Head of caudate nucleus (tissue), 42 donors: ENCODE measurements around the gene SEH1L.
"Not testable (repeated sequence)": the region's sequence is repeated elsewhere in the genome, so short reads cannot be mapped to it uniquely, and the experiment has no call there.

ENCODE experiments used
- DNase-seq, 42 donors: peaks; one replicate each; pipeline versions ENCODE4 v3.0.0 to v3.0.0-alpha.2; 2020 to 2021; ENCODE audit warnings: mixed read lengths in 7 of 42
- intact Hi-C: fragments of 100-400 bp; cut with DNase I; formaldehyde crosslinking; loops from one replicate; pipeline ENCODE4 v1.15.0; 2022

The SEH1L gene

DNA sequence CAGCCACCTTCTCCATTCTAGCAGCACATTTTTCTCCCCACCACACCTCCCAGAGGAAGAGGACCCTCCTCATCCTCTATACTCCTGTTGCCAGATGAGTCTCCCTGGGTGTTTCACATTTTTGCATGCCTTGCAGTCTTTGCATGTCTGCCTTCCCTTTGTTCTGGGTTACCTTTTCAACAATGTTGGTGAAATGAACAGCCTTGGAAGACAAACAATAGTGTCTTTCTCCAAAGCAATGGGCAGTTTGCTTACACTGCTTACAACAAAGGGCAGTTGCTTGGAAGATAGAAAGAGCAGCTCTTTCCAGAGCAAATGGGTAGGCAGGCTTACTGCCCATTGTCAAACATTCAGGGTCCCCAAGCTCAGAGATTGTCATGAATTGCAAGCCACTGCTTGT, 14.5 kb upstream of the SEH1L start:
- no peak for DNase-seq
- intact Hi-C loops: loop anchor here (5.0 kb wide), 2 partner anchors 191 to 206 kb away; no protein-coding TSS in a partner anchor

DNA sequence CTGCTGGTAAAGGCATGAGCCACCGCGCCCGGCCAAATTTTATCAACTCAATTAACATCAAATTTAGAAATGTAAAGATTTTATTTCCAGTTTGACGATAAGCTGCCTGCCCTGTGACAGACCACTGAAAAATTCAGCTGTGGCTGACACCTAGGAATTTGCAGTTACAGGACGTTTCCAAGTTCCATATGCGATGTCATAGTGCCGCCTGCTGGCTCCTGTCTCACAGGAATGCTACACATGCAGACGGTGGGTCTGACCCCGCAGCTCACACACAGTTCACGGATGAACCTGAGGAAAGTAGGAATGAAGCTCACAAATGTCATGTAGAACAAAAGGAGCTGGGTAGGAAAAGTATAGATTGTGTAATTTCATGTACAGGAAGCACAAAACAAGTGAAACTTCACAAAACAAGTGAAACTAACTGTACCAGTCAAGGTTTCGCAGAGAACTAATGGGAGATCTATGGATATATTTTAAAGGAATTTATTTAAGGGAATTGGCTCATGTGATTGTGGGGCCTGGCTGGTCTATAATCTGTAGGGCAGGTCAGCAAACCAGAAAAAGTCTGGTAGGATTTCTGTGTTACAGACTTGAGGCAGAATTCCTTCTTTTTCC, 13.2 kb upstream of the SEH1L start:
- intact Hi-C loops: loop anchor here (5.0 kb wide), 2 partner anchors 192 to 207 kb away; no protein-coding TSS in a partner anchor
- DNase-seq: peak; percentile 66 to 93 (median 87)

DNA sequence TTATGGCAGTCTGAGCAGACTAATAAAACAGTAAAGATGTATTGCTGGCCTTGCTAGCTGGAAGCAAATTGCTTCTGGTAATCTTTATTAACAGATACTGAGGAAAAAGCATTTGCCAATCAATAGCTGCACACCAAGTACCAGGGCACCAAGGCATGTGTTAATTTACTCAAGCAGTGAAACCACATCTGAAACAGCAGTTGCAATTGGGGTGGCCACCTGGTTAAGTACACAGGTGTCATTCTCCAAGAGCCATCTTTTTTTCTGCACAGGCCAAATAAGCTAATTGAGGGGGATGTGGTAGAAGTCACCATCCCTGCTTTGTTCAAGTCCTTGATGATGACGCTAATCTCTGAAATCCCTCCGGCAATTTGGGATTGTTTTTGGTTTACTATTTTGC, 8.6 kb upstream of the SEH1L start:
- no peak for DNase-seq
- intact Hi-C loops: no loop called here

DNA sequence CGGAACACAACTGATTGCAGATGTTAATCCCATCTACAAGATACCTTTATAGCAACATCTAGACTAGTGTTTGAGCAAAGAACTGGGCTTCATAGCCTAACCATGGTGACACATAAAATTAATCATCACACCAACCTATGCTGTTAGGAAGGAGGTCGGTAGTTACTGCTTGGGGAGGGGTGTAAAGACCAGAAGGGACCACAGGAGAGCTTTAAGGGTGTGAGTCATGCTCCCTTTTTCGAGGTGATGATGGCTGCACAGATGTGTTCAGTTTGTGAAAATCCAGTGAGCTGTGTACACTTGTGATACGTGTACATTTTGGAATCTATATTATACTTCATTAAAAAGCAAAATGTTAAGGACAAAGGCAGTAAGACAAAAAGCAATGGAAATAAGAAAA, 4.6 kb upstream of the SEH1L start:
- DNase-seq: no peak
- intact Hi-C loops: loop anchor here (5.0 kb wide), 1 partner anchor 51 kb away; no protein-coding TSS in a partner anchor

DNA sequence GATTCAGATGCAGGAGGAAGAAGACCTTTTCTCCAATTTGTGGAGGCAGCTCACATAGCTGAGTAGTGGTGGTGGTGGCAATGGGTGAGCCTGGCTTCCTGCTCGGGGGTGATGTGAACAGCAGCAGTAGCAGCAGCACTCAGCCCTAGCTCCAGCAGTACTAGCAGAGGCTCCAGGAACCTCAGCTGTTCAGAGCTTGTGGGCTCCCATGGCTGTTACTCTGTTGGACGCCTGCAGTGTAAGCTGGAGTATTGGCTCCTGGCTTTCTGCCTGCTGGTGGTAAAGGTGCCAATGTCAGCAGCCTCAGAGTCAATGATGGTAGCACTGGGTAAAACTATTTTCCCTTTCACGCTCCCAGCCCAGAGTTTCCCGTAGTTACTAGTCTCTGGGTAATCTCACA, 3.1 kb upstream of the SEH1L start:
- DNase-seq: peak in 21 of 42 donors; percentile 6 to 49 (median 20)
- intact Hi-C loops: loop anchor here (5.0 kb wide), 3 partner anchors 52 to 567 kb away; partner anchors contain the start of genes AFG3L2 and PTPN2

DNA sequence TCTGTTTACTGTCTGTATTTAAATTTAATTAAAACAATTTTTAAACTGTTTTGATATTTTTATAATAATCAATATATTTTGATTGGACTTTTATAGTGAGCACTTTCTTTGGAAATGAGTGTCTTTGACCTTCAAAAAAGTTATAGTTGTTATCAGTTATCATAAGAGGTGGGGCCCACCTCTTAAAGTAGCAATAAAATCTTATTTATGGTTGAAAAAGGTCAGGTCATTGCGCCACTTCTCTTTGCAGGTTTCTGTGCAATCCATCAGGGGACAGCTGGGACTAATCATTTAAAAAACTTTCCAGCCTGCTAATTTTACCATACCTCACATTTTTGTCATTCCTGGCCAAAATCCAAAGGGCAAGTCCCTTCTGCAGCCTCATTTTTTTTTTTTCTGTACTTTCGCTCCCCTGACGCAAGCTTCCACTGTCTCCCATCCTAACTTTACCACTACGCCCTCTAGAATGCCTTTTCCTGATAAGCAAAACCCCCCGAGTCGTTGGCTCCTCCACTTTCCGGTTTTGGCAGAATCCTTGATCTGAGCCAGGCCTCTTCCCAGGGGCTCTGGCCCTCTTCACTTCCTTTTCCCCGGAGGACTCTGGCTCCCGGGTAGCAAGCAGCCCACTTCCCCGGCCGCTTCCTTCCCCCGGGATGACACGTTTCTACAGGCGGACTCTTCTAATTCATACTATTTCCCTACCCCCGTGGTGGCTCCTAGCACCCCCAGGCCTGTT, 1.1 kb upstream of the SEH1L start:
- DNase-seq: peak in 30 of 42 donors; percentile 10 to 63 (median 29)
- intact Hi-C loops: loop anchor here (5.0 kb wide), 2 partner anchors 64 to 569 kb away; partner anchors contain the start of genes AFG3L2 and PTPN2

DNA sequence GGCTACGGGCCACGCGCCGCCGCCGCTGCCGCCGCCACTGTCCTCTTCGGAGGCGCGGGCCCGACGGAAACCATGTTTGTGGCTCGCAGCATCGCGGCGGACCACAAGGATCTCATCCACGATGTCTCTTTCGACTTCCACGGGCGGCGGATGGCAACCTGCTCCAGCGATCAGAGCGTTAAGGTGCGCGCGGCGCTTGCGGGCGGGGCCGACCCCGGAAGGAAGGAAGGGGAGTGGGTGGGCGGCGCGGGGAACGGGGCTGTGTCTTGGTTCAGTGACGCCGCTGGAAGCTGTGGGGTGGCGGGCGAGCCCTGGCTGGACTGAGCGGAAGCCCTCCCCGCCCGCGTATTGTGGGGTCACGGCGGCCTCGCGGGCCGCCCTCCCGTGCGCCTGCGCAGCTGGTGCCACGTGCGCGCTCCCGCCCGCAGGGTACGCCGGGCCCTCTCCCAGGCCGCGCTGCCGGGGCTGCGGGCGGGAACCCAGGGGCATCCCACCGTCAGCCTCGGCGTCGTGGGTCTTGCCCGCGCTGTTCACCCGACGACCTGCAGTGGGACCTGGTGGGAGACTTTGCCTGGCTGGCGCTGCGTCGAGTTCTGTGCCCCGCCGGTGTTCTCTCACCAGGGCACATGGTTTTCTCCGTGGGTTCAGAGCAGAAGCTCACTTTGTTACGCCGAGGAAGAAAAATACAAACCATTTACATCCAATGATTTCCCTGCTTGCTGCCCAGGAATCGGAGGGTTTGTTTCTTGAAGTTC, 416 bp downstream of the SEH1L start:
- intact Hi-C loops: loop anchor here (2.0 to 5.0 kb wide), 3 partner anchors 43 to 571 kb away; partner anchors contain the start of genes AFG3L2, CEP192 and PTPN2
- peak; percentile 83 to 97 (median 92) for DNase-seq

DNA sequence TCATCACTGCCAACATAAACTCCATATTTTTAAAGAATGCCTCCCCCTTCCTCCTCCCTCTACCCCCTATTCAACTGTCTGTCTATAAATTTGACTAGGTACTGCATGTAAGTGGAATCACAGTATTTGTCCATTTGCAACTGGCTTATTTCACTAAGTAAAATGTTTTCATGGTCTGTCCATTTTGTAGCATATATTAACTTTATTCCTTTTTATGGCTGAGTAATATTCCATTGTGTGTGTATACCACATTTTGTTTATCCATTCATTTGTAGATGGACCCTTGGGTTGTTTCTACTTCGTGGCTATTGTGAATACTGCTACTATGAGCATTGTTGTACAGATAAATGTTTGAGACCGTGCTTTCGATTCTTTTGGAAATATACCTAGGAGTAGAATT, 10.7 kb downstream of the SEH1L start:
- intact Hi-C loops: no loop called here
- DNase-seq: no peak

DNA sequence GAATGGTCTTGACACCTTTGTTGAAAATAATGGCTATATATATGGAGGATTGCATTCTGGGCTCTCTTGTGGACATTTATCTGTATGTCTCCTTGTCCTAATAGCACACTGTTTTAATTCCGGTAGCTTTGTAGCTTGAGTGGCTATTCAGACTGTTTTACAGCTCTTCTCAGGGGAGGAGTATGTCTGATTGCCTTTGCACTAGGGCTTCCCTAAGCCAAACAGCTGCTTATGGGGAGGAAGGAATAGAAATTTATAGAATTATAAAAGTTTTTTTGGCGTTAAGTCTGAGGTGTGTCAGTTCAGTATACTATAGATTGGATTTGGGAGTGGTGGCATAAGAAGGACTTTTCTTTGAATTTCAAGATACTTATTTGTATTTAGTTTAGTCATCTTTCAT, 12.6 kb downstream of the SEH1L start:
- intact Hi-C loops: no loop called here
- no peak for DNase-seq

DNA sequence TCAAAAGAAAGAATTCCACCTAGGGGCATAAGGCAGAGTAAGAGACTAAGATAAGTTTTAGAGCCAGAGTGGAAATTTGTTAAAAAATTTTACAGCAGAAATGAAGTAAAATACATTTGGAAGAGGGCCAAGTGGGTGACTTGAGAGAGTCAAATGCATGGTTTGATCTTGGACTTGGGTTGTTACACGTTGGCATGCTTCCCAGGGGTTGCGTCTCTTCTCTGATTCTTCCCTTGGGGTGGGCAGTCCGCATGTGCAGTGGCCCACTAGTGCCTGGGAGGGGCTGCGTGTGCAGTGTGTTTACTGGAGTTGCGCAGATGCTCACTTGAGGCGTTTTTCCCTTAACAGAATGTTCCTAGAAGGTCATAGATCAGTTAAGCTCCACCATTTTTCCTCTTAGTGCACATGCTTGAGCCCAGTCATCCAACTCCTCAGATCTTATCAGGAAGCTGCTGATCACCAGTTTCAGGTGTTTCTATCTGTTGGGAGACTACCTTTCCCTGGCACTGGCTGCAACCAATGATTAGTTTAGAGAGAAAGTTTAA, 13.1 kb downstream of the SEH1L start:
- DNase-seq: no peak
- intact Hi-C loops: no loop called here

DNA sequence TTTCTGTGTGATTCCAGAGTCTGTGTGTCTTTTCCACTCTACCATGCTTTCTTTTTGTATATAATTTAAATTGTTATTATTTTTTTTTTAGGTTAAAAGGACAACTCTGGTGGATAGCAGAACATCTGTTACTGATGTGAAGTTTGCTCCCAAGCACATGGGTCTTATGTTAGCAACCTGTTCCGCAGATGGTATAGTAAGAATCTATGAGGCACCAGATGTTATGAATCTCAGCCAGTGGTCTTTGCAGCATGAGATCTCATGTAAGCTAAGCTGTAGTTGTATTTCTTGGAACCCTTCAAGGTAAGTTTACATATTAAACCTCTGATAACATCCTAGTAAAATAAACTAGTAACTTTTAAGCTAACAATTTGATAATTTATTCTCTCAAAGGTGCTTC, 15.3 kb downstream of the SEH1L start:
- no peak for DNase-seq
- intact Hi-C loops: no loop called here

DNA sequence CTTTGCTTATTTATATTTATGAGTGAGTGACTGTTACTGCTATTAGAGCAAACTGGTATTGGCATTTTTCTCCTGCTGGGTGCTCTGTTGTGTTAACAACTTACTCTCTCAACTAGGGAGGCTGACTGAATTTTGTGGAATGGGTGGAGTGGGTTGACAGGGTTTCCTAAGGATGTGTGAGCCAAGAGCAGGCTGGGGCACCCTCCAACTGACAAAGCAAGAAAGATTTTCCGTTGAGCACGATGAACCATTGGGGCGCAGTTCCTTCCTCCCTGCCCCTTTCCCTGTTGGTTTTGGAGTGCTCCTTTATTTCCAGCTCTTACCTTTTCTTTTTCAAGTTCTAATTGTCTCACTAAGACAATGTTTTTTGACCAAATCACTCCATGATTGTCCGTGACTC, 20.3 kb downstream of the SEH1L start:
- intact Hi-C loops: no loop called here

DNA sequence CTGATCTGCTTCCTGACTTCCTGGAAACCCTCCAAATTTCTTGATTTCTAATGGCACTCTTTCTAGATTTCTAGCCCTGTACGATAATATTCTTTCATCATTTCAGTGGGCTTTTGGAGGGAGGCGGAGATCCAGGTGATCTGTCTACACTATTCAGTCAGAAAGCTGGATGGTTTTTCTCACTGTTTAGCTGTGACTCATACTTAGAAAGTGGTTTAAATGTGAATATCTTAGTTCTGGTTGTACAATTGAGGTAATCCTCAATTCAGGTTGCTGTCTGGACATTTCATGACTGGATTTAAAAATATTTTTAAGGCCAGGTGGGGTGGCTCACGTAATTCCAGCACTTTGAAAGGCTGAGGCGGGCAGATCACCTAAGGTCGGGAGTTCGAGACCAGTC, 20.8 kb downstream of the SEH1L start:
- DNase-seq: no peak
- intact Hi-C loops: no loop called here

More for the DNA sequence above, 20.3 kb downstream of the SEH1L start:
- peak in 3 of 42 donors; percentile 26 to 33 (median 31) for DNase-seq

DNA sequence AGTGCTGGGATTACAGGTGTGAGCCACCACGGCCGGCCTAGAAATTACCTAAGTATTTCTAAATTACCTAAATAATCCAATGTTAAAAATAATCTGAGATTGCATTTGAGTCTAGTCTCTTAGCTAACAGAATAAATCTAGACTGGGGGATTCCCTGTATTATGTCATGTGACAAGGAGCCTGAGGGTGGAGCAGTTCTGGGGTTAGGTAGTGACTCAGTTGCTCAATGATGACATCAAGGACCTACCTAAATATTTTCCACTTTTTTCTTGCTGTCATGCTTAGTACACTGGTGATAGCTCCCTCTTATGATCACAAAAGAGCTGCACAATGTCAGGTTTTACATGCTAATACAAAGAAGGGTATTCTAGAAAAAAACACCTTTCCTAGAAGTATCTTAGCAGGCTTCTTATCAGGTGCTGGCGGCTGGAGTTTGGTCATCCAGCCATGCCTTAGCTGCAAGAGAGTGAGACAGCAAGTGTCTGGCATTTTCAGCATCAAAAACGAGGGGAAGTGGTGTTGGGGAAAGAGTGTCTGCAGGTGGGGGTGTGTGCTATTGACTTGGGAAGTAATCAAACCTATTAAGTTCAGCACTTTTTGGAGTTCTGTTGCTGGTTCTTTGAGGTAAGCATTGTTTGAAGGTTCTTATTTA, 25.9 kb downstream of the SEH1L start:
- intact Hi-C loops: no loop called here
- no peak for DNase-seq

DNA sequence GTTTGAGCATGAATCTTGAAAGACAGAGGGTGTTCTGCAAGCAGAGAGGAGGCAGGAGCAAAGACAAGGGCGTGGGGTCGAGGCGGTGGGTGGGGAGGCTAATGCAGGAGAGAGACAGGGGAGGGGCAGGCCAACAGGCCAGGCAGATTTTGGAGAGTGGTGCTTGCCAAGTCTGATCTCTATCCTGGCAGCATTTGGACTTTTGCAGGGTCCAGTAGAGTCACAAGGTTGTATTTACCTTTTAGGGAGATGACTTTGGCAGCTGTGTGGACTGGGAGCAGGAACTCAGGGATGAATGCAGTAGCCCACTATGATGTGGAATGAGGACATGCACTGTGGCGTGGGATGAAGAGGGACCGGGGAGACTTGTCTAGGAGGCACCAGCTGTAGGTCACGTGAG, 27.7 kb downstream of the SEH1L start:
- DNase-seq: no peak
- intact Hi-C loops: no loop called here

DNA sequence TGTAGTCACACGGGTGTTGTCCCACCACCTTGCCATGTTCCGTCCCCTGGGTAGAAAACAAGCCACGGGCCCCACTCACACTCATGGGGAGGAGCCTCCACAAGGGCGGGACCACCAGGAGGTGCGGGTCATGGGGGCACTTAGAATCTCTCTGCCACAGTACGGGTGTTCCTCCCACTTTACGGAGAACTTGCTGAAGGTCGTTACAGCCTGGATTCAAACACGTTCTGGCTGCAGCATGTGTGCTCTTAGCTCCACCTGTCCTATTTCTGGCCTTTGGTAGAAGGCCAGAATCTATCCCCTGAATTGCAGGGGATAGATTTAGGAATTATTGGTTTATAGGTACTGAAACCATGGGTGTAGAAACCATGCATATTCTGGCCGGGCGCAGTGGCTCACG, 28.5 kb downstream of the SEH1L start:
- DNase-seq: no peak
- intact Hi-C loops: no loop called here

DNA sequence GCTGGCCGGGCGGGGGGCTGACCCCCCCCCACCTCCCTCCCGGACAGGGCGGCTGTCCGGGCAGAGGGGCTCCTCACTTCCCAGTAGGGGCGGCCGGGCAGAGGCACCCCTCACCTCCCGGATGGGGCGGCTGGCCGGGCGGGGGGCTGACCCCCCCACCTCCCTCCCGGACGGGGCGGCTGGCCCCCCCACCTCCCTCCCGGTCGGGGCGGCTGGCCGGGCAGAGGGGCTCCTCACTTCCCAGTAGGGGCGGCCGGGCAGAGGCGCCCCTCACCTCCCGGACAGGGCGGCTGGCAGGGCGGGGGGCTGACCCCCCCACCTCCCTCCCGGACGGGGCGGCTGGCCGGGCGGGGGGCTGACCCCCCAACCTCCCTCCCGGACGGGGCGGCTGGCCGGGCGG, 32.3 kb downstream of the SEH1L start:
- intact Hi-C loops, DNase-seq: not testable (repeated sequence)

DNA sequence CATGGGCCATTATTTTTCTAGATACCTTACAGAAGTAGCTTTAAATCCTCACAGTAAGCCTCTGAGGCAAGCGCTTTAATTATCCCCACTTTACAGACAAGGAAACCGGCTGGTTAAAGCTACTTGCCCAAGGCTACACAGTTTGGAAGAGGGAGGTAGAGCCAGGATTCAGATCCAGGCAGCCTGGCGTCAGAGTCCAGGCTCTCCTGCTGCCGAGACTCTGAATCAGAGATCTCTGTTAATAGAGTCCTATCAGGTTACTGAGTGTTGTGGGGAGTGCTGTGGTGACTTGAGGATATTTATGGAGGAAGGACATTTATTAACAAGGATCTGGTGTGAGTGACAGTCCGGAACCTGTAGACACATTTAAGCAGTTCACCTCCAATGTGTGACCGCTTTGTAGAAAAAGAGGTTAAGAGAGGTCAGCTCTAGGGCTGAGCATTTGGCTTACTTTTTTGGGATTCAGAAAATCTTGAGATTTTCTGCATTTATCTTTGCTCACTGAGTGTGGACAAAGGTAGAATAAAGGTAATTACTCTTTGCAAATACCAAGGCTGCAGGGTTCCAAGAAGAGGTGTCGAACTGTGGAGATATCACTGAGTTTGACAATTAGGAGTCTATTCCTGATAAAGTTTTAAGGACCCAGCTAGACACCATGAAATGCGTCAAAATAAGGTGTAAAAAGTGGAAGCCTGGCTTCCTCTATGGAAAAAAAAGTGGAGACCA, 41.7 kb downstream of the SEH1L start:
- DNase-seq: no peak
- intact Hi-C loops: loop anchor here (2.0 kb wide), 1 partner anchor 41 kb away; the partner anchor contains the start of gene SEH1L
